Stomach (tissue), 4 donors: ENCODE measurements around the gene SIM1.

Experiments
- CTCF ChIP-seq, 7 experiments: fragments of 450-650 bp in 4 of 7; fragments of 200-600 bp in 3 of 7; sonication (generic) in 3 of 7; IDR thresholded peaks; one replicate each; pipeline ENCODE4 v1.5.1; 2016 to 2019; ENCODE audit warnings: antibody characterized with exemption in 7 of 7, control low read depth in 2 of 7, mild to moderate bottlenecking in 1 of 7
- EP300 ChIP-seq: sonication (generic); formaldehyde crosslinking; IDR thresholded peaks from one replicate; pipeline ENCODE4 v1.6.1; 2017; ENCODE audit warnings: antibody characterized with exemption
- POLR2A ChIP-seq, 4 donors: fragments of 450-650 bp; IDR thresholded peaks; one replicate each; pipeline ENCODE4 v1.6.1; 2016; ENCODE audit warnings: antibody characterized with exemption in 4 of 4, control low read depth in 2 of 4, mild to moderate bottlenecking in 1 of 4, moderate library complexity in 1 of 4

GRCh38 chr6:100388868-100389519, 75.7 kb downstream of the SIM1 start:
- TF ChIP-seq CTCF (IDR thresholded peaks at IDR 0.05) (no peak), POLR2A (IDR thresholded peaks at IDR 0.05) (no peak), EP300 (no peak)
